Esophagus squamous epithelium (tissue), 5 donors: ENCODE data around the gene SLAMF7. TPM values are rescaled to one million over a fixed set of nuclear protein-coding genes. Genes with fewer than 3 reads are reported as not detected.

ENCODE experiments used
- DNase-seq: peaks from one replicate; lab custom pipeline; 2025; lab: John Stamatoyannopoulos, UW
- H3K27ac ChIP-seq, 4 donors: fragments of 200-600 bp; sonication (generic); one replicate each; pipeline ENCODE4 v1.5.1; 2016 to 2019; ENCODE audit warnings: mild to moderate bottlenecking in 1 of 4
- H3K27me3 ChIP-seq, 4 donors: fragments of 200-600 bp; sonication (generic); 1 replicate in 3 of 4; 2 replicates in 1 of 4; pipeline versions ENCODE4 v1.5.1 to v1.6.0; 2017 to 2021; ENCODE audit warnings: antibody characterized with exemption in 1 of 4
- H3K36me3 ChIP-seq, 3 donors: fragments of 200-600 bp; sonication (generic); one replicate each; pipeline ENCODE4 v1.5.1; 2016 to 2019
- H3K4me1 ChIP-seq, 3 donors: fragments of 200-600 bp; sonication (generic); one replicate each; pipeline ENCODE4 v1.5.1; 2017 to 2019
- H3K4me3 ChIP-seq, 4 donors: fragments of 200-600 bp; sonication (generic); 1 replicate in 3 of 4; 2 replicates in 1 of 4; pipeline ENCODE4 v1.5.1; 2016 to 2019; ENCODE audit warnings: mild to moderate bottlenecking in 2 of 4, moderate library complexity in 1 of 4
- H3K9me3 ChIP-seq, 3 donors: fragments of 200-600 bp; sonication (generic); one replicate each; pipeline ENCODE4 v1.5.1; 2016 to 2019
- POLR2A ChIP-seq, 4 donors: fragments of 450-650 bp; IDR thresholded peaks; one replicate each; pipeline ENCODE4 v1.6.1; 2017; ENCODE audit warnings: antibody characterized with exemption in 4 of 4, mild to moderate bottlenecking in 4 of 4, moderate library complexity in 3 of 4
- WGBS, 2 donors: methylation state at CpG; one replicate each; pipeline ENCODE4 v1.1.5; 2018; 5-methylcytosine and 5-hydroxymethylcytosine counted together
- intact Hi-C: fragments of 100-400 bp; cut with DNase I; formaldehyde crosslinking; loops from one replicate; pipeline ENCODE4 v1.15.0; 2022
- total RNA-seq, 4 donors: library from RNA; depleted of rRNA; stranded (reverse); fragments of >200 nt; gene quantifications; one replicate each; pipeline ENCODE4 v1.1.0, GENCODE V29; 2016
- TF ChIP-seq, protein P1 (sequence below), 6 experiments: fragments of 450-650 bp in 4 of 6; fragments of 200-600 bp in 2 of 6; sonication (generic) in 2 of 6; IDR thresholded peaks; one replicate each; pipeline ENCODE4 v1.5.1; 2016 to 2019; ENCODE audit warnings: antibody characterized with exemption in 6 of 6, mild to moderate bottlenecking in 4 of 6, moderate library complexity in 4 of 6
- donor health status: DM: yes; HTN: yes; CAD: no.

SLAMF7 gene
- total RNA-seq, 4 donors from 2014 or later = 1.8 to 3.2 (median 2.3) TPM

DNA sequence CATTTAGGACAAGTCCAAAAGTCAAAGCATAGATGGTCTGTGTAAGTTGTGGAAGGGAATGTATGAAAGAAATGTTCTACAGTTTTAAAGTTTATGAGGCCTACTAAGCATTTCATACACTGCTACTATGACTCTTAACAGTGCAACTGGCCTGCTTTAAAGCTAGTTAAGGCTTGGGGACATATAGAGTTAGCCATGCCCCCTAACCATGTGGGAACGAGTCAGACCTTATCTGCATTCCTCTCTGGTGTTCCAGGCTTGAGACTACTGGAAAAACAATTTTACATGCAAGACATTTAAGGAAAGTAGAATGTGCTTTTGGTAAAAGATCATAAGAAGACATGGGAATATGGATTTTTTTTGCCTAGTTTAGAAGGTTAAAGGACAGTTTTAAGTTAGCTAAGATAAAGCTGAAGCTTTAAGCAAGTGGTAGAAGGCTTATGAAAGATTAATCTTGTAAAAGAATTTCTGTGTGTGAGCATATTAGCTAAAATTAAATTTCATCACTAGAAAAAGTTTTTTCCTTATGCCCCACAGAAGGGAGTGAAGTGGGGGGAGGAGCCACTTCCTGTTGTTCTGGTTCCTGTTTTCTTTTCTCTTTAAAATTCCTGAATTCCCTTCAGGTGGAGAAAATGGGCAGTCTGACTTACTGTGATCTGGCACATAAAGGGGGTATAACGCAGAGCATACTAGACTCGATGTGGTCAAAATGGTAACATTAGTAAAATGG lies 18.5 kb upstream of the SLAMF7 start:
- no peak overlapping the region for H3K4me3 ChIP-seq
- no peaks in the 10 kb centered on the region for H3K36me3 ChIP-seq
- H3K4me1 ChIP-seq = peaks cover 12 to 34% (median 14%) of the 10 kb centered on the region in 3 donors
- H3K27ac ChIP-seq = no peak overlapping the region
- intact Hi-C loops = loop anchor here (10.0 kb wide), 1 partner anchor 114 kb away; no protein-coding TSS in a partner anchor
- H3K9me3 ChIP-seq = no peaks in the 10 kb centered on the region
- H3K27me3 ChIP-seq = no peaks in the 10 kb centered on the region
- 77 to 78% methylated on average over 3 of the region's 3 CpGs for WGBS, 2 donors
- DNase-seq = no peak
- TF ChIP-seq POLR2A (IDR thresholded peaks at IDR 0.05) = no peak
- TF ChIP-seq, protein P1, sequence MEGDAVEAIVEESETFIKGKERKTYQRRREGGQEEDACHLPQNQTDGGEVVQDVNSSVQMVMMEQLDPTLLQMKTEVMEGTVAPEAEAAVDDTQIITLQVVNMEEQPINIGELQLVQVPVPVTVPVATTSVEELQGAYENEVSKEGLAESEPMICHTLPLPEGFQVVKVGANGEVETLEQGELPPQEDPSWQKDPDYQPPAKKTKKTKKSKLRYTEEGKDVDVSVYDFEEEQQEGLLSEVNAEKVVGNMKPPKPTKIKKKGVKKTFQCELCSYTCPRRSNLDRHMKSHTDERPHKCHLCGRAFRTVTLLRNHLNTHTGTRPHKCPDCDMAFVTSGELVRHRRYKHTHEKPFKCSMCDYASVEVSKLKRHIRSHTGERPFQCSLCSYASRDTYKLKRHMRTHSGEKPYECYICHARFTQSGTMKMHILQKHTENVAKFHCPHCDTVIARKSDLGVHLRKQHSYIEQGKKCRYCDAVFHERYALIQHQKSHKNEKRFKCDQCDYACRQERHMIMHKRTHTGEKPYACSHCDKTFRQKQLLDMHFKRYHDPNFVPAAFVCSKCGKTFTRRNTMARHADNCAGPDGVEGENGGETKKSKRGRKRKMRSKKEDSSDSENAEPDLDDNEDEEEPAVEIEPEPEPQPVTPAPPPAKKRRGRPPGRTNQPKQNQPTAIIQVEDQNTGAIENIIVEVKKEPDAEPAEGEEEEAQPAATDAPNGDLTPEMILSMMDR (IDR thresholded peaks at IDR 0.05) = no peak

DNA sequence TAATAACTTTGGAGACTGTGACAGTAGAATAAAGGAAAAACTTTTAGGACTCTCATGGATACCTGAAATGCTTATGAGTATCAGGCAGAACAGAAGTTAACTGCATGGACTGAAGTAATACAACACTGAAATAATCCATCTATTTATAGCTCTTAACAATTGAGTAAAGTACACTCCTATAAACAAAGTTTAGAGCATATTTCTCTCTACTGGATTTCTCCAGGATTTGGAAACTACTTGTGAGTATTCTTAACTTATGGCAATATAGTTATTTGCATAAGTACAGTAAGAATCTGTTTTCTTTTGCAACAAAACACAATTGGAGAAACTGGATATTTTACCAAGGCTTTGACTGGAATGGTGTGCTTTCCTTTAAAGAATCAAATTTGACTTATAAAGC lies 17.6 kb upstream of the SLAMF7 start:
- peaks cover 12 to 43% (median 20%) of the 10 kb centered on the region in 3 donors for H3K4me1 ChIP-seq
- intact Hi-C loops = loop anchor here (10.0 kb wide), 1 partner anchor 113 kb away; no protein-coding TSS in a partner anchor
- no peaks in the 10 kb centered on the region for H3K36me3 ChIP-seq
- no peaks in the 10 kb centered on the region for H3K9me3 ChIP-seq
- no peak for DNase-seq
- no peaks in the 10 kb centered on the region for H3K27me3 ChIP-seq
- no peak for TF ChIP-seq POLR2A (IDR thresholded peaks at IDR 0.05)
- TF ChIP-seq, protein P1 (IDR thresholded peaks at IDR 0.05) = no peak
- no peak overlapping the region for H3K27ac ChIP-seq
- H3K4me3 ChIP-seq = no peak overlapping the region

DNA sequence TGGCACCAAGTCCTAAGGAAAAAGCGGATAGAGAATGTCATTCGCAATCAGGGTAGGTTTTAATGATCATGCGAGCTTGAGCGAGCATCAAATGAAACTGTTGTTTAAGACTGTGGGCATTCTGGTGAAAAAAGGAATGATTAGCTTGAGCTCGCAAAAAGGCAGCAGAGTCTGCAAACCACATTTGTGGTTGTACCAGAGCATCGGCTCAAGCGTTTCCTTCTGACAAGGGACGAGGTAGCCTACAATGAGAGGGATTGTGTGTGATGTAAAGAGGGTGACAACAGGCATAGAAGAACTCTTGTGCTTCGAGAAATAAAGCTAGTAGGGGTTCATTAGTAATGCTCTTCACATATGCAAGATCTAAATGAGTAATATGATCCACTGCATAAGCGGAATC lies 16.3 kb upstream of the SLAMF7 start:
- no peaks in the 10 kb centered on the region for H3K9me3 ChIP-seq
- TF ChIP-seq POLR2A (IDR thresholded peaks at IDR 0.05) = no peak
- TF ChIP-seq, protein P1 (IDR thresholded peaks at IDR 0.05) = no peak
- H3K27ac ChIP-seq = no peak overlapping the region
- H3K36me3 ChIP-seq = no peaks in the 10 kb centered on the region
- whole genome bisulfite sequencing, 2 donors = 76 to 84% methylated on average over 10 of the region's 10 CpGs
- H3K27me3 ChIP-seq = no peaks in the 10 kb centered on the region
- H3K4me1 ChIP-seq = peaks cover 17 to 56% (median 25%) of the 10 kb centered on the region in 3 donors
- intact Hi-C loops = loop anchor here (10.0 kb wide), 1 partner anchor 112 kb away; no protein-coding TSS in a partner anchor
- H3K4me3 ChIP-seq = no peak overlapping the region
- DNase-seq = no peak

DNA sequence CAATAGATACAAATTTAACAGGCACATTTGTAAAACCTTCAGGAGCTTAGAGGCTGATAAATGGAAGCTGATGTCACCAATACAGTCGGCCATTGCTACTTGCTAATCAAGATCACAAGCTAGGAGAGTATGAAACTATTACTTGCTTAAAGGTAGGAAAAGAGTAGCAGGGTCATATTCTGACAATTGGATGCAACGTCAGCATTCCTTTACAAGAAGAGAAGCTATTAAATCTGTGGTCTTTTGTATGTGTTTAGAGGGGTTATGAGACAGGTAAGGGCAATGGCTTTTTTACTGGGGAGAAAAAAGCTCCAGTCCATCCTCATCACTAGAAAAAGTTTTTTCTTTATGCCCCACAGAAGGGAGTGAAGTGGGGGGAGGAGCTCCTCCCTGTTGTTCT lies 15.7 kb upstream of the SLAMF7 start:
- no peak for DNase-seq
- 60% methylated on average over 2 of the region's 2 CpGs for WGBS, 2 donors
- H3K27me3 ChIP-seq = no peaks in the 10 kb centered on the region
- H3K4me3 ChIP-seq = no peak overlapping the region
- H3K27ac ChIP-seq = no peak overlapping the region
- intact Hi-C loops = loop anchor here (10.0 kb wide), 1 partner anchor 111 kb away; no protein-coding TSS in a partner anchor
- TF ChIP-seq, protein P1 (IDR thresholded peaks at IDR 0.05) = no peak
- TF ChIP-seq POLR2A (IDR thresholded peaks at IDR 0.05) = no peak
- H3K36me3 ChIP-seq = no peaks in the 10 kb centered on the region
- no peaks in the 10 kb centered on the region for H3K9me3 ChIP-seq
- H3K4me1 ChIP-seq = peaks cover 17 to 62% (median 25%) of the 10 kb centered on the region in 3 donors
